DOHH2 (cell line): ENCODE results near the gene C19orf47.

Experiments used
- CTCF ChIP-seq: fragments of 200-600 bp; sonication (generic); IDR thresholded peaks from one replicate; pipeline ENCODE4 v1.5.1; 2014; ENCODE audit warnings: antibody characterized with exemption, mild to moderate bottlenecking, low read depth, low read length; ENCODE audit not compliant: poor library complexity, severe bottlenecking
- EZH2phosphoT487 ChIP-seq: fragments of 200-600 bp; sonication (generic); IDR thresholded peaks from 2 replicates; pipeline ENCODE4 v1.6.1; 2017; ENCODE audit warnings: borderline replicate concordance, mild to moderate bottlenecking, antibody characterized with exemption, low read length, moderate library complexity, mixed read lengths

GRCh38 chr19:40397568-40397906 lies 49.3 kb upstream of the C19orf47 start:
- no peak for TF ChIP-seq CTCF
- no peak for TF ChIP-seq EZH2phosphoT487
